ENCODE measurements around the gene ERGIC3. TPM values are rescaled to one million over a fixed set of nuclear protein-coding genes. Genes with fewer than 3 reads are reported as not detected.
"Not testable (repeated sequence)": the region's sequence is repeated elsewhere in the genome, so short reads cannot be mapped to it uniquely, and the experiment has no call there.

The ERGIC3 gene
- total RNA-seq, 2 donors from 2014 or later: 120 to 136 TPM

DNA sequence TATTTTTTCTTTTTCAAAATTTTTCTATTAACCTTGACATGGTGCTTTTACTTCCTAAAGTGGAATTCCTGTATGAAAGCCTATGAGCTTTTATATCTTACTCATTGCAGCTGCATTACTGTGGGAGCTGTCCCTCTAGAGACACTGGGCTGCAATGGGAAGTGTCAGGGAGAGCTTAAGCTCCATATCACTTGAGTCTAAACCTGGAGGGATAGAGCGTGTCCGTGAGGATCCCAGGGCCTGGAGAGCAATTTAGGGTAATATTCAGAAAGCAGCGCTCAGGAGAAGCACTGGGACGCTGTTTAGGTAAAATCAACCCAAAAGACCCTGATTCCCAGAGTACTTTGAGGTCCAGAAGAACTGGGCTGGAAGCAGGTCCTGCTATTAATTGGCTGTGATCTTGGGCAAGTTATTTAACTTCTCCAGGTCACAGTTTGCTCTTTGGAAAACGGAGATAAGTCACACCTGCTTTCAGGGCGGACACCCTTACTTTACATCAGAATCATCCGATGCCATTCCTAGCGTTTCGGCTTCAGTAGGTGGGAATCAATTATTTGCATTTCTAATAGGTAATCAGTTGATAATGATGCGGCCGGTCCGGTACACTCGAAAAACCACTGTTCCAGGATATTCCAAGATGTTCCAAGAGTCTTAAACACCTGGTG, 628 bp upstream of the ERGIC3 start:
- Histone ChIP-seq H3K4me1 (peaks cover 15% of the 10 kb centered on the region), H3K27me3 (no peaks in the 10 kb centered on the region), H3K9me3 (no peaks in the 10 kb centered on the region), H3K36me3 (replicated peaks in 1 of 2; ENCODE audit: insufficient read depth in 1 of 2, low read depth in 2 of 2) (no peaks in the 10 kb centered on the region), H3K27ac (peak overlapping the region in 1 of 4 donors; percentile 85), H3K4me3 (no peak overlapping the region)
- ATAC-seq (peak; percentile 2), DNase-seq (no peak)
- TF ChIP-seq, protein P1, sequence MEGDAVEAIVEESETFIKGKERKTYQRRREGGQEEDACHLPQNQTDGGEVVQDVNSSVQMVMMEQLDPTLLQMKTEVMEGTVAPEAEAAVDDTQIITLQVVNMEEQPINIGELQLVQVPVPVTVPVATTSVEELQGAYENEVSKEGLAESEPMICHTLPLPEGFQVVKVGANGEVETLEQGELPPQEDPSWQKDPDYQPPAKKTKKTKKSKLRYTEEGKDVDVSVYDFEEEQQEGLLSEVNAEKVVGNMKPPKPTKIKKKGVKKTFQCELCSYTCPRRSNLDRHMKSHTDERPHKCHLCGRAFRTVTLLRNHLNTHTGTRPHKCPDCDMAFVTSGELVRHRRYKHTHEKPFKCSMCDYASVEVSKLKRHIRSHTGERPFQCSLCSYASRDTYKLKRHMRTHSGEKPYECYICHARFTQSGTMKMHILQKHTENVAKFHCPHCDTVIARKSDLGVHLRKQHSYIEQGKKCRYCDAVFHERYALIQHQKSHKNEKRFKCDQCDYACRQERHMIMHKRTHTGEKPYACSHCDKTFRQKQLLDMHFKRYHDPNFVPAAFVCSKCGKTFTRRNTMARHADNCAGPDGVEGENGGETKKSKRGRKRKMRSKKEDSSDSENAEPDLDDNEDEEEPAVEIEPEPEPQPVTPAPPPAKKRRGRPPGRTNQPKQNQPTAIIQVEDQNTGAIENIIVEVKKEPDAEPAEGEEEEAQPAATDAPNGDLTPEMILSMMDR (IDR thresholded peaks at IDR 0.05): no peak
- TF ChIP-seq POLR2A (IDR thresholded peaks at IDR 0.05): no peak
- intact Hi-C loops (cut with DNase I): no loop called here
- WGBS, 2 donors: 25 to 44% methylated on average over 7 to 13 of the region's 13 CpGs

DNA sequence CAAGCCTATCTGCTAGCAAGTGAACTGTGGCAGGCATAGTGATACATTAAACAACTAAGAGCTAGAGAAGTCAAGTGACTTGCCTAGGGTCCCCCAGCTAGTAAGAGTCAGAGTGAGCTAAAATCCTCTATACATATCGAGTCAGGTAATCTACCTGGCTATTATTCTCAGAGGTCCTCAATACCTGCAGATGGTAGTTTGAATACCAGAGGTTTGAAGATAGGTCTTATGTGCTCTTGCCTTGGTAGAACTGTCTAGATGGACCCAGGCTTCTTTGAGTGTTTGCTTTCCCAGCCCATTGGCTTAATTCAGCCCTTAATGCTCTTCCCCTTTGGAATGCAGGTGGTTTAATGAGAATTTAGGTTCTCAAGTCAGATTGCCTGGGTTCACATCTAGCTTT, 1.1 kb downstream of the ERGIC3 start:
- Histone ChIP-seq H3K4me3 (no peak overlapping the region), H3K27me3 (no peaks in the 10 kb centered on the region), H3K36me3 (replicated peaks in 1 of 2; ENCODE audit: insufficient read depth in 1 of 2, low read depth in 2 of 2) (no peaks in the 10 kb centered on the region), H3K27ac (no peak overlapping the region), H3K4me1 (peaks cover 15% of the 10 kb centered on the region), H3K9me3 (no peaks in the 10 kb centered on the region)
- intact Hi-C loops (cut with DNase I): no loop called here
- WGBS, 2 donors: 83 to 94% methylated on average over 1 of the region's 1 CpG
- DNase-seq (no peak), ATAC-seq (no peak)
- no peak for TF ChIP-seq POLR2A (IDR thresholded peaks at IDR 0.05)
- TF ChIP-seq, protein P1 (IDR thresholded peaks at IDR 0.05): no peak

DNA sequence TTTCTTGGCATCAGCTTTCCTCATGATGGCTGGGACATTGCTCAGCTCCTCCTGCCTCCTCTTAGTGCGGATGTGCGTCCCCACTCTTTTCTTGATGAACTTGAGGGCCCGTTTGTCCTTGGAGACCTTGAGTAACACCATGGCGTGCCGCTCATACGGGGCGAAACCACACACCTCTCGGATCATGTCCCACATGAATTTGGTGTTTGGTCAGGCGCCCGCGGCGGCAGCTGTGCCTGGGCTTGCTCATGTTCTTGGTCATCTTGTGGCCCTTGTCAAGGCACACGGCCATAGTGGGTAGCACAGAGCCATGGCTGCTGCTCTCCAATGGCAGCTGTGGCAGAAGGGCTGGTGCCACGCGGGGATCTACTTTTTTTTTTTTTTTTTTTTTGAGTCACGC, 2.6 kb downstream of the ERGIC3 start:
- intact Hi-C loops (cut with DNase I): no loop called here
- Histone ChIP-seq H3K27me3 (no peaks in the 10 kb centered on the region), H3K4me3 (no peak overlapping the region), H3K9me3 (no peaks in the 10 kb centered on the region), H3K27ac (no peak overlapping the region), H3K4me1 (peaks cover 15% of the 10 kb centered on the region), H3K36me3 (replicated peaks in 1 of 2; ENCODE audit: insufficient read depth in 1 of 2, low read depth in 2 of 2) (peaks cover 0 to 6% of the 10 kb centered on the region in 2 donors)
- DNase-seq (no peak), ATAC-seq (no peak)
- TF ChIP-seq, protein P1 (IDR thresholded peaks at IDR 0.05): no peak
- TF ChIP-seq POLR2A (IDR thresholded peaks at IDR 0.05): no peak
- 89 to 90% methylated on average over 7 to 16 of the region's 16 CpGs for WGBS, 2 donors

DNA sequence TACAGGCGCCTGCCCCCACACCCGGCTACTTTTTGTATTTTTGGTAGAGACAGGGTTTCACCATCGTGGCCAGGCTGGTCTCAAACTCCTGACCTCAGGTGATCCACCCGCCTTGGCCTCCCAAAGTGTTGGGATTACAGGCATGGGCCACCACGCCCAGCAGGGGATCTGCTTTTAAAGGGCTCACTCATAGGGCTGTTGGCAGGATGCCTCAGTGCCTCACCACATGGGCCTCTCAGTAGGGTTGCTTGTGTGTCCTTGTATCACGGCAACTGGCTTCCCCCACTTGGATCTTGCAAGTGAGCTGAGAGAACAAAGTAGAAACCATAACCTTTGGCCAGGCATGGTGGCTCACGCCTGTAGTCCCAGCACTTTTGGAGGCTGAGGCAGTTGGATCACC, 3.1 kb downstream of the ERGIC3 start:
- H3K4me3 ChIP-seq; intact Hi-C loops (cut with DNase I); H3K36me3 ChIP-seq (replicated peaks in 1 of 2; ENCODE audit: insufficient read depth in 1 of 2, low read depth in 2 of 2); H3K9me3 ChIP-seq; DNase-seq; ATAC-seq; H3K27ac ChIP-seq; H3K27me3 ChIP-seq: not testable (repeated sequence)
- 91 to 92% methylated on average over 2 to 7 of the region's 7 CpGs for WGBS, 2 donors
- H3K4me1 ChIP-seq: peaks cover 15% of the 10 kb centered on the region

DNA sequence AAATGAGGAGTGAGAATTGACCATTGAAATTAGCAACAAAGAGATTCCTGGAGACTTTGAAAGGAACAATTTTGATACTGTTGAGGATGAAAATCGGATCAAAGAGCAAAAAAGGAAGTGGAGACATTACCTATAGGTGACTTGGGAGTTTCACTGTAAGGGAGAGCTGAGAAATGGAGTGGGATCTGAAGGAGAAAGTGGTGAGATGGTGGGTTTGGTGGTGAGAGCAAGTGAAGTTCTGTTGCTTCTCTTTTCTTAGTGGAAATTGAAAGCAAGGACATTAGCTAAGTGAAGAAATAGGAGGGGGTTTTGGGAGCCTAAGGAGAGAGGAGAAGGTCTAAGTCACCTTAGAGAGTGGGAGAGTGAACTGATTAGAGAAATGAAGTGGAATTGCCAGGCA, 4.2 kb downstream of the ERGIC3 start:
- no peak overlapping the region for H3K27ac ChIP-seq
- ATAC-seq: no peak
- peaks cover 14% of the 10 kb centered on the region for H3K4me1 ChIP-seq
- H3K9me3 ChIP-seq: no peaks in the 10 kb centered on the region
- intact Hi-C loops (cut with DNase I): no loop called here
- WGBS, 2 donors: 50 to 59% methylated on average over 1 of the region's 1 CpG
- no peak overlapping the region for H3K4me3 ChIP-seq
- peaks cover 0 to 9% of the 10 kb centered on the region in 2 donors for H3K36me3 ChIP-seq (replicated peaks in 1 of 2; ENCODE audit: insufficient read depth in 1 of 2, low read depth in 2 of 2)
- no peak for TF ChIP-seq POLR2A (IDR thresholded peaks at IDR 0.05)
- TF ChIP-seq, protein P1 (IDR thresholded peaks at IDR 0.05): no peak
- no peak for DNase-seq
- no peaks in the 10 kb centered on the region for H3K27me3 ChIP-seq
